Colonic mucosa (tissue), 4 donors: ENCODE data around the gene SEMA5A. TPM values are rescaled to one million over a fixed set of nuclear protein-coding genes. Genes with fewer than 3 reads are reported as not detected.

Source experiments
- DNase-seq: peaks from one replicate; pipeline ENCODE4 v3.0.0-alpha.2; 2020
- H3K27ac ChIP-seq: fragments of 200-600 bp; one replicate; pipeline ENCODE4 v1.8.0; 2021
- H3K27me3 ChIP-seq: fragments of 200-600 bp; one replicate; pipeline ENCODE4 v1.8.0; 2021
- H3K36me3 ChIP-seq: fragments of 200-600 bp; one replicate; pipeline ENCODE4 v1.8.0; 2021
- H3K4me1 ChIP-seq: fragments of 200-600 bp; one replicate; pipeline ENCODE4 v1.8.0; 2021; ENCODE audit warnings: mild to moderate bottlenecking
- H3K4me3 ChIP-seq: fragments of 200-600 bp; one replicate; pipeline ENCODE4 v1.8.0; 2021
- H3K9ac ChIP-seq, 2 donors: one replicate each; pipeline ENCODE4 v1.7.0; 2013; ENCODE audit warnings: control low read depth in 2 of 2, low read depth in 2 of 2, low read length in 2 of 2
- H3K9me3 ChIP-seq: fragments of 200-600 bp; one replicate; pipeline ENCODE4 v1.8.0; 2021
- intact Hi-C: fragments of 100-400 bp; cut with DNase I; formaldehyde crosslinking; loops from one replicate; pipeline ENCODE4 v1.14.1; 2022
- total RNA-seq, 2 donors: library from RNA; stranded (reverse); fragmentation: NEBNext Ultra II Directional in 1 of 2; extraction: Animal tissue kit (Norgen Biotek cat#: 25700) in 1 of 2; gene quantifications; one replicate each; pipeline ENCODE4 v1.2.1, GENCODE V29; 2021
- TF ChIP-seq, protein P1 (sequence below): fragments of 200-600 bp; IDR thresholded peaks from one replicate; pipeline ENCODE4 v1.8.0; 2022; ENCODE audit warnings: antibody characterized with exemption, mild to moderate bottlenecking
- donor health status: healthy.
- donor health status: DM: no; HTN: no; CAD: no.
- donor health status: DM: no; HTN: no; CAD: no.

Gene SEMA5A
- total RNA-seq, 2 donors from 2014 or later: 23.3 to 32.7 TPM

DNA sequence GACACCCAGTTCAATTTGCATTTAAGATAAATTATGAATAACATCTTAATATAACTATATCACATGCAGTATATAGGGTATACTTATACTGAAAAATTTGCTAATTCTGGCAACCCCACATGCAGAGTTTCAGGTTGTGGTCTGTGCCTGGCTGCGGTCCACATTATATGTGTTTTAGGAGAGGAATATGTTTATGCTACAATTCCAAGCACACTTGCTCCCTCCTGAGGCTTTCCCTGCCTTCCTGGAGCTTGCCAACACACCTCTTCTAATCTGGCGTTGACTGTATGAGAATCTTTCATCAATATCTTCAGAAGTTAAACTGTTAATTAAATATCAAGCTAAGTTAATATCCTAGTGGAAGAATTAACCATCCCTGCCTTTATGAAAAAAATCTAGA, 45.2 kb downstream of the SEMA5A start:
- intact Hi-C loops: no loop called here
- no peak overlapping the region for H3K9ac ChIP-seq
- no peaks in the 10 kb centered on the region for H3K4me1 ChIP-seq
- H3K27ac ChIP-seq: no peak overlapping the region
- TF ChIP-seq, protein P1, sequence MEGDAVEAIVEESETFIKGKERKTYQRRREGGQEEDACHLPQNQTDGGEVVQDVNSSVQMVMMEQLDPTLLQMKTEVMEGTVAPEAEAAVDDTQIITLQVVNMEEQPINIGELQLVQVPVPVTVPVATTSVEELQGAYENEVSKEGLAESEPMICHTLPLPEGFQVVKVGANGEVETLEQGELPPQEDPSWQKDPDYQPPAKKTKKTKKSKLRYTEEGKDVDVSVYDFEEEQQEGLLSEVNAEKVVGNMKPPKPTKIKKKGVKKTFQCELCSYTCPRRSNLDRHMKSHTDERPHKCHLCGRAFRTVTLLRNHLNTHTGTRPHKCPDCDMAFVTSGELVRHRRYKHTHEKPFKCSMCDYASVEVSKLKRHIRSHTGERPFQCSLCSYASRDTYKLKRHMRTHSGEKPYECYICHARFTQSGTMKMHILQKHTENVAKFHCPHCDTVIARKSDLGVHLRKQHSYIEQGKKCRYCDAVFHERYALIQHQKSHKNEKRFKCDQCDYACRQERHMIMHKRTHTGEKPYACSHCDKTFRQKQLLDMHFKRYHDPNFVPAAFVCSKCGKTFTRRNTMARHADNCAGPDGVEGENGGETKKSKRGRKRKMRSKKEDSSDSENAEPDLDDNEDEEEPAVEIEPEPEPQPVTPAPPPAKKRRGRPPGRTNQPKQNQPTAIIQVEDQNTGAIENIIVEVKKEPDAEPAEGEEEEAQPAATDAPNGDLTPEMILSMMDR: no peak
- no peaks in the 10 kb centered on the region for H3K36me3 ChIP-seq
- no peak overlapping the region for H3K4me3 ChIP-seq
- no peaks in the 10 kb centered on the region for H3K27me3 ChIP-seq
- H3K9me3 ChIP-seq: no peaks in the 10 kb centered on the region
- DNase-seq: no peak

DNA sequence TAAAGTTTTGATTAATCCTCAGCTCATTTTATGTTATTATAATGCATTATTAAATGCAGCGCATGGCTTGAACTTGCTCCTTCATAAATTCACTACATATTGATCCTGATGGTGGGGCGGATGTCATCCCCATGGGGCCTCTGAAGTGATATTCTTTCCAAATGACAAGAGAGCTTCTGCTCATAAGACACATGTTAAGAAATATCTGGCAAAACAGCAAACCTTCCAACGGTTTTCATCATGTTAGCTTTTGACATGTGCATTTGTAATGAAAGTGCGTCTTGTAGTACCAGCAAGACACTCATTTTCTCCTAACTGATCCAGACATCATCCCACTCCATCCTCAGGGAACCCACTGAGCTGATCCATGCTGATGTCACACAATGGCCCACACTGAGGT, 45.7 kb downstream of the SEMA5A start:
- DNase-seq: no peak

DNA sequence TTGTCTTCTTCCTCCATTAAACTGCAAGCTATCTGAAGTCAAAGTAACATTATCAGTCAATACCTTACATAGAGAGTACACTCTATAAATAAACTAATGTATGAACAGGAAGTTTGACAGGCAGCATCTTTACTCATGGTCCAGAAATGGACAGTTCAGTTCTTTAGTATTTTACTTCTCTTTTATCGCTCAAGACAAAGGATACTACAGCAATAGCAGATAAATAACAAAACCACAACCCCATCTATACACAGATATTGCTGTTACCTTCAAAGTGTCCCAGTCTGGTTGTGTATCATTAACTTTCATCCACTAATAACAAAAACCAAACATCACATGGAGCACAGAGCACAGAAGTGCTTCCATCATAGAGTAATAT, 46.4 kb downstream of the SEMA5A start:
- Histone ChIP-seq H3K9ac (no peak overlapping the region), H3K36me3 (no peaks in the 10 kb centered on the region), H3K27ac (no peak overlapping the region), H3K4me1 (no peaks in the 10 kb centered on the region), H3K9me3 (no peaks in the 10 kb centered on the region), H3K4me3 (no peak overlapping the region), H3K27me3 (no peaks in the 10 kb centered on the region)
- TF ChIP-seq, protein P1: no peak
- no peak for DNase-seq
- intact Hi-C loops: no loop called here

More for the DNA sequence above, 45.7 kb downstream of the SEMA5A start:
- Histone ChIP-seq H3K4me1 (no peaks in the 10 kb centered on the region), H3K27me3 (no peaks in the 10 kb centered on the region), H3K9me3 (no peaks in the 10 kb centered on the region), H3K9ac (no peak overlapping the region), H3K36me3 (no peaks in the 10 kb centered on the region), H3K27ac (no peak overlapping the region), H3K4me3 (no peak overlapping the region)
- TF ChIP-seq, protein P1: no peak
- intact Hi-C loops: no loop called here

DNA sequence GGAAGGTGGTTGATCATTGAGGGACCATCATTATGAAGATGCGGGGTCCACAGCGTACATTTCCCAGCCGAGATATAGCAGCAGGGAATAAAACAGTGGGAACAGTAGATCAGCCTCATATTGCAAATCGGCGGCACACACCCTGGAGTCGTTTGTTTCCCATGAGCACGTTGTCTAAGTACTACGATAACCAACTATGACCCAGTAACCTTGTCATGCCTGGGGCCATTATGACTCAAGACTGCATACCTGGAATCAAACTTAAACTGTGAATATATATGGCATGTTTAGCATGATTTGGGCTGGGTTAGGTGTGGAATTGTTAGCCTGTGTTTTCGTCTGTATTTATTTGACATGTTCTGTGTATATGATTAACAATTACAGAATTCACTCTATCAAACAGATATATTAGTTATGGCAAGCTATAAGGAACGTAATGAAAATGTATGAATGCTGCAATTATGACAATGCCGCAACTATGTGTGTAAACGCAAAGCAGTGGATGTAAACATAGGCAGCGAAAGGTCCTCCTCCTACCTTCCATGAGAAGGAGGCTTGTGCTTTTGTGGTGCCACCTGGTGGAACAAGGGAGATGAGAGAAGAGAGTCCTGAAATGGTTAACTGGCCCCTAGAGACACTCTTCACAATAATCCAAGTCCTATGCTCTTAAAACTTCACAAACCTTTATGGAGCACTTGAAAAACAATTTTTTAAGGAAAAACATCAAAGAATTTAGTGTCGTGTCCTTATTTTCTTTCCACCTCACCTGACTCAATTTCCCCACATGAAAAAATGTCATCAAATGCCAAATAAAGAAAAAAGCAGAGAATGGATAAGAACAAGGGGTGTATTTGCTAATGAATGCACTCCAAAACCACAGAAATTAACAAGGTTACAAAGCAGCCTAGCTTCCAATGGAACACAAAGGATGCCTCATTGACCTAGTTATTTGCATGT, 47.1 kb downstream of the SEMA5A start:
- TF ChIP-seq, protein P1: no peak
- no peaks in the 10 kb centered on the region for H3K4me1 ChIP-seq
- no peaks in the 10 kb centered on the region for H3K9me3 ChIP-seq
- H3K9ac ChIP-seq: no peak overlapping the region
- no peaks in the 10 kb centered on the region for H3K36me3 ChIP-seq
- no peak overlapping the region for H3K4me3 ChIP-seq
- no peak for DNase-seq
- no peaks in the 10 kb centered on the region for H3K27me3 ChIP-seq
- intact Hi-C loops: no loop called here
- H3K27ac ChIP-seq: no peak overlapping the region

DNA sequence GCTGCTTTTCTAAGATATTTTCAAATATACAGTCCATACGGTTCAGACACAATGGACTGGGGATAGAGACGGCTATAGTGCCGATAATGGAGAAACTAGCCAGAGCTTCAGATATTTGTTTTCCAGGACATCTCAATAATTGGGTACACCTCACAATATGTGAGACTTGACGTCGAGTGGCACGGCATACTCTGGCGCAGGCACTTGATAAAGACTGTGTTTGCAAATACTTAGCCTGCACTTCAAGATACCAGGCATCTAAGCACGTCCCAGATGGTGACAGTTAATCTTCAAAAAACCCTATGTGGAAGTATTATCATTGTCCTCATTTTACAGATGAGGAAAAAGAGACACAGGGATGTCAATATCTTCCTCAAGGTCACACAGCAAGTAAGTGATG, 48.5 kb downstream of the SEMA5A start:
- Histone ChIP-seq H3K27ac (no peak overlapping the region), H3K9ac (no peak overlapping the region), H3K4me1 (no peaks in the 10 kb centered on the region), H3K36me3 (no peaks in the 10 kb centered on the region), H3K27me3 (no peaks in the 10 kb centered on the region), H3K9me3 (no peaks in the 10 kb centered on the region), H3K4me3 (no peak overlapping the region)
- TF ChIP-seq, protein P1: no peak
- intact Hi-C loops: no loop called here
- DNase-seq: no peak
